ENCODE data around the gene DGKQ.
A peak's percentile ranks its signal among the peaks of the same experiment; 100 is the strongest.
"Not testable (repeated sequence)": the region's sequence is repeated elsewhere in the genome, so short reads cannot be mapped to it uniquely, and the experiment has no call there.

DGKQ gene

DNA sequence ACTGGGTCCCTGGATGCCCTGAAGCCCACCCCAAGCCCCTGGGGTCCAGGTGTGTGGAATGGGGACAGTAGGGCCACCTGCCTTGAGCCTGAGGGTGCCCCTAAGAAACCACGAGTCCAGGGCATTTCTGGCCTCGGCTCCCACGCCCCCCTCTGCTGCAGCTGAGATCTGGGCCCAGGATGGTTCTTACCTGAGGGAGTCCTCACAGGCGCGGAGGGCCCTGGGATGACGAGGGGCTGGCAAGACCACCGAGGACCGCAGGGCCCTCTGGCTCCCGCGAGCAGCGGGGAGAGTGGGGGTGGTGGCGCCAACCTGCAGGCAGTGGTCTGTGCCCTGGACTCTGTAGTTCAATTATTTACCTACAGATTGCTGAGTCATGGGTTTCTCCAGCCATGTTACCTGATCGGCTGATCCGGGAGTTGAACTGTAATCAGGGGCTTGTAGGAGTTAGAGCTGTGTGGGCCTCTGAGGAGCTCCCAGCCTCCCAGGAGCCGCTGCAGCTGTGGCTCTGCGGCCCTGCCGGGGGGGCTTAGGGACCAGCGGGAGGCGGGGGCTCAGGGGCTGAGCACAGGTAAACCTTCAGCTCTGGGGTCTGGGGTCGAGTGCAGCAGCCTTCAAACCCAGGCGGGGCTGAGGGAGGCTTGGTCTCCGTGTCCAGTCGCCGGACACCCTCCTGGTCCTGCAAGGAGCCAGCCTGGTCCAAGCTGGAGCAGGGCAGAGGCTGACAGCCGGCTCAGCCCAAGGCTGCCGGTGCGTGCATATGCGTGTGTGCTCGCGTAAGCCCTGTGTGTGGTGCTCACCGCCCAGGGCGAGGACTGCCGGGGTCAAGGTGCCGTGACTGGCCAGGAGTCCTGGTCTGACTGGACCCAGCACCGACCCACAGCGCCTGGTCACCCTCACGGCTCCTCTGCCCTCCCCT is 20.0 kb upstream of the DGKQ start, which contains the start of gene SLC26A1:
Gene SLC26A1, minus strand, starts transcription at position 294 of the 919 bp plus-strand sequence. CDS start 1,701 bp downstream, outside the sequence.
- DNase-seq = no peak

DNA sequence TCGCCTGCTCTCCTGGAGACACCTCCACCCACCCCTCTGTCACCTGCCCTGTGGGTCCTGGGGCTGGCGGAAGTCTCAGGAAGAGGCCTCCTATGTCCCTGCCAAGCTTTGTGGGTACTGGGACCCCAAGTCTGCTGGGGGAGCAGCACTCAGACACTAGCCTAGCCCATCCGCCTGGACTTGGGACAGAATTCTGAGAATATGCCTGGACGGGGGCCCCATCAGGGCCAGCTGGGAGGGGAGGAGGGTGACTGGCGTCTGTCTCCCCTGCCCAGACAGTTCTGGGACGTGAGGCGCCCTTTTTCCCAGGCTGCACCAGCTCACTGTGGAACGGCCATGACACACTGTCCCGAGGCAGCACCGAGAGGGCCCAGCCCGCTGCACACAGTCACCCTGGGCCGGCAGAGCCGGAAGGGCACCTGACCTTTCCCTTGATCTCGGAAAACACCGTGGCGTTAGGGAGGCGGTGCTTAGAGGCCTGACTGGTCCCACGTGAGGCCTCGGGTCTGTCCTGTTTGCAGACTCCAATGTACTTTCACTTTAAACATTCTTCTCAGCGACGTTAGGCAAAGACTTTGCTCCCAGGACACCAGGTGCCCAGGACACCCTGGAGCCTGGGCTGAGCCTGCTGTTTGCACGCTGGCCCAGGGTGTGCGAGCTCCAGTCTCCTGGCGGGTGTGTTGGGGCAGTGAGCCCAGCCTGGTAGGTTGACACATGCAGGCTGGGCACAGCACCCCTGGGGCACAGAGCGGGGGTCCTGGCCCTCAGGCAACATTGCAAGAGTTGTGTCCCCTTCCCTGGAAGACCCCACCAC is 19.1 kb upstream of the DGKQ start:
- DNase-seq = no peak

DNA sequence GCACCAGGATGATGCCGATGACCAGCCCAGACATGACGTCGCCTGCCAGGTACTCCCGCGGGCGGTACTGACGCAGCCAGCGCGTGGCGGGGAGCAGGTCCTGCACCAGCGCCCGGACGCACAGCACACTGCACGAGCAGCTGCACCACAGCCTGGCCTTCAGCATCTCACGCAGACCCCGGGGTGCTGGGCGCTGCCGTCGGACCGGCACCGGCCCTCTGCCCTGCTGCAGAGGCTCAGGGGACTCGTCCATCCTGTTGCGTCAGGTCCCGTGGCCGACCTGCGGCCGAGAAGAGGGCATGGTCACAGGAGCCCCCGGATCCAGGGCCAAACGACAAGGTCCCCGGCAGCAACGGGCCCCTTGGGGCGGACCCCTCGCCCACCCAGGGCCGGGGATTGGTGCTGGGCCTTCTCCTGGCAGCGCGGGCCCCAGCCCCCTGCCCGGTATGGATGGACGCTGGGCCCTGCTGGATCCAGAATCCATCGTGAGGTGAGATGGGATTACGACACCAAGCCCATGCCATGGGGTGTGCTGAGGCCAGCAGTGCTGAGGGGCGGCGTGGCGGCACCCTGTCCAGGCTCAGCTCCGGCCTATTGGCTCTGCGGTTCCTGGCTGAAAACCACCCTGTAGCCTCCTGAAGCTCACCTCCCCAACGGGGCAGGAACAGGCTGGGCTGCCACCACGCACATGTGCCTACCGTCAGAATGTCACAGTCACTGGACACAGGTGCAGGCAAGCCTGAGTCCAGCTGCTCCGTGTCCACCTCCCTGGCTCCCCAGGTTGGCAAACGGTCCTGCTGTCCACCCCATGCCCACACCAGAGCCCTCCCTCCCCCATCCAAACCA is 18.3 kb upstream of the DGKQ start:
- no peak for DNase-seq

GRCh38 chr4:990746-991367 is 17.5 kb upstream of the DGKQ start:
- no peak for DNase-seq

GRCh38 chr4:989722-990471 is 16.5 kb upstream of the DGKQ start:
- no peak for DNase-seq

- no peak for DNase-seq
Observed at GRCh38 chr4:988726-989721, 15.7 kb upstream of the DGKQ start.

GRCh38 chr4:987624-988513 is 14.5 kb upstream of the DGKQ start:
- no peak for DNase-seq

- peak; percentile 39 to 60 for DNase-seq
Observed at GRCh38 chr4:986879-987623, 13.7 kb upstream of the DGKQ start, which contains the start of gene IDUA. TSS of gene IDUA (plus strand) at chr4:987044. CDS start at chr4:987085, 41 bp downstream.

GRCh38 chr4:986428-986878 is 13.1 kb upstream of the DGKQ start:
- no peak for DNase-seq

DNA sequence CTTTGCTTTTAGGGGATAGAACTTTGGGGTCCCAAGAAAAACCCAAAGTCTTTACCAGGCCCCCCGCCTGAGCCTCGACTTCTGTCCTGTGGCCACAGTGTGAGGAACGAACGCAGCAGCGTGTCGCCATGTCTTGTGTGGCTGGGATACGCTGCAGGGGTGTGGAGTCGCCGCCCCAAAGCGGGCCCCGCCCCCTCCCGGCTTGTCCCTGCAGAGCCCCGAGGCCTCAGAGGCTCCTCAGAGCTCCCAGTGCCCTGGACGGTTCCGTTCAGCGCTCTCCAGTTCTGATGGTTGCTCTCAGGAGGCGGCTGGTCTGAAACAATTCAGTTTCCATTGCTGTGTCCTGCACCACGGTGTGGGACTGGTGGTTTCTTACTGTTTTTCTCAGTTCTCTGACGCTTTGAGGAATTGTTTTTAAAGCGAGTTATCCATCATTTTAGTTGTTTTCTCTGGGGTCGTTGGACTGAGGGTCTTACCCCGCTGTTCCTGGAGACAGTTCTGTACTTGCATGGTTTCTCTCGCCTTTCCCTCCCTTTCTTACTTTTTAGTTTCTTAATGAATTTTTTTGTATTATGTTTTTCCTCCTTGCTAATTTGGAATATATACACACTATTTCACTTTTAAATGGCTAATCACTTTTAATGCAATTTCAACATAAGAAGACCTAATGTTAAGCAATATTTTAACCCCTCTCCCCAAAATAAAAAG is 11.9 kb upstream of the DGKQ start:
- no peak for DNase-seq

- no peak for DNase-seq
Observed at GRCh38 chr4:984336-985054, 11.1 kb upstream of the DGKQ start.

DNA sequence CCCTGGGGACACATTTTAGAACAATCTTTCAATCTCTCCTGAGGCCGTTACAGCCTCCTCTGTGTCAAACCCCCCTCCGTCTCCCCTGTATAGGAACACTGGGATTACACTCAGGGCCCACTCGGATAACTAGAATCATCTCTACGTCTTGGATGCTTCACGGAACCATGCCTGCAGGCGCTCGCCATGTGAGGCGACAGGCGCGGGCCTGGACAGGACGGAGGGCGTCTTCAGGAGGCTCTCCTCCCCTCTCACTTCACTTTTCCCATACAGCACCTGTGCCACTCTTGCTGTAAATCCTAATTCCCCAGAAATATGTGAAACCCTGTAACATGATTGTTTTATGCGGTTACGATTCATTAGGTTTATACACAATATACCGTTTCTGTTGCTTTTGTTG is 9.4 kb upstream of the DGKQ start:
- no peak for DNase-seq

GRCh38 chr4:982291-982690 is 8.9 kb upstream of the DGKQ start:
- DNase-seq = no peak

GRCh38 chr4:978957-979701 is 5.8 kb upstream of the DGKQ start:
- DNase-seq = peak; percentile 88 to 92

DNA sequence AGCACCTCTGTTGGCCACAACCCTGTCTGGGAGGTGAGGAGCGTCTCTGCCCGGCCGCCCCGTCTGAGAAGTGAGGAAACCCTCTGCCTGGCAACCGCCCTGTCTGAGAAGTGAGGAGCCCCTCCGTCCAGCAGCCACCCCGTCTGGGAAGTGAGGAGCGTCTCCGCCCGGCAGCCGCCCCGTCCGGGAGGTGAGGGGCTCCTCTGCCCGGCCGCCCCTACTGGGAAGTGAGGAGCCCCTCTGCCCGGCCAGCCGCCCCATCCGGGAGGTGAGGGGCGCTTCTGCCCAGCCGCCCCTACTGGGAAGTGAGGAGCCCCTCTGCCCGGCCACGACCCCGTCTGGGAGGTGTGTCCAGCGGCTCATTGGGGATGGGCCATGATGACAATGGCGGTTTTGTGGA is 2.6 kb upstream of the DGKQ start:
- not testable (repeated sequence) for DNase-seq

- DNase-seq = no peak
Observed at GRCh38 chr4:974668-975067, 1.3 kb upstream of the DGKQ start.
